Measurements from ENCODE around the gene ZNF292.
A peak's percentile ranks its signal among the peaks of the same experiment; 100 is the strongest.
"Not testable (repeated sequence)": the region's sequence is repeated elsewhere in the genome, so short reads cannot be mapped to it uniquely, and the experiment has no call there.

ZNF292 gene

GRCh38 chr6:87164004-87164403 is 8.6 kb downstream of the ZNF292 start:
- no peak for DNase-seq (ENCODE audit: low read depth)

GRCh38 chr6:87164506-87164905 is 9.1 kb downstream of the ZNF292 start:
- DNase-seq (ENCODE audit: low read depth), result no peak

GRCh38 chr6:87165185-87165584 is 9.8 kb downstream of the ZNF292 start:
- DNase-seq (ENCODE audit: low read depth), result no peak

- DNase-seq (ENCODE audit: low read depth), result no peak
Measured at GRCh38 chr6:87171938-87172633, 16.7 kb downstream of the ZNF292 start.

GRCh38 chr6:87174078-87174579 is 18.8 kb downstream of the ZNF292 start:
- no peak for DNase-seq (ENCODE audit: low read depth)

GRCh38 chr6:87176493-87176892 is 21.1 kb downstream of the ZNF292 start:
- no peak for DNase-seq (ENCODE audit: low read depth)

GRCh38 chr6:87180105-87180728 is 24.9 kb downstream of the ZNF292 start:
- DNase-seq (ENCODE audit: low read depth), result no peak

GRCh38 chr6:87181903-87182302 is 26.5 kb downstream of the ZNF292 start:
- DNase-seq (ENCODE audit: low read depth), result no peak

- no peak for DNase-seq (ENCODE audit: low read depth)
Measured at GRCh38 chr6:87182321-87182720, 27.0 kb downstream of the ZNF292 start.

- DNase-seq (ENCODE audit: low read depth), result no peak
Measured at GRCh38 chr6:87182940-87183339, 27.6 kb downstream of the ZNF292 start.

- peak; percentile 7 for DNase-seq (ENCODE audit: low read depth)
Measured at GRCh38 chr6:87183687-87184086, 28.3 kb downstream of the ZNF292 start.

GRCh38 chr6:87184762-87185250 is 29.4 kb downstream of the ZNF292 start:
- DNase-seq (ENCODE audit: low read depth), result no peak

GRCh38 chr6:87196275-87196842 is 41.0 kb downstream of the ZNF292 start:
- DNase-seq (ENCODE audit: low read depth), result no peak

- DNase-seq (ENCODE audit: low read depth), result no peak
Measured at GRCh38 chr6:87197547-87197946, 42.2 kb downstream of the ZNF292 start.

GRCh38 chr6:87198022-87198810 is 42.9 kb downstream of the ZNF292 start:
- DNase-seq (ENCODE audit: low read depth), result not testable (repeated sequence)

GRCh38 chr6:87199787-87200186 is 44.4 kb downstream of the ZNF292 start:
- no peak for DNase-seq (ENCODE audit: low read depth)

- peak; percentile 19 for DNase-seq (ENCODE audit: low read depth)
Measured at GRCh38 chr6:87200469-87201175, 45.3 kb downstream of the ZNF292 start.

GRCh38 chr6:87203448-87204023 is 48.2 kb downstream of the ZNF292 start:
- DNase-seq (ENCODE audit: low read depth), result no peak

- no peak for DNase-seq (ENCODE audit: low read depth)
Measured at GRCh38 chr6:87209812-87210211, 54.4 kb downstream of the ZNF292 start.

- no peak for DNase-seq (ENCODE audit: low read depth)
Measured at GRCh38 chr6:87210979-87211378, 55.6 kb downstream of the ZNF292 start.

GRCh38 chr6:87212596-87212995 is 57.2 kb downstream of the ZNF292 start:
- DNase-seq (ENCODE audit: low read depth), result peak; percentile 3
